Measurements from ENCODE around the gene PELI1. TPM values are rescaled to one million over a fixed set of nuclear protein-coding genes. Genes with fewer than 3 reads are reported as not detected.

The PELI1 gene
- total RNA-seq, 1 experiment from 2014 or later: 37.3 TPM

DNA sequence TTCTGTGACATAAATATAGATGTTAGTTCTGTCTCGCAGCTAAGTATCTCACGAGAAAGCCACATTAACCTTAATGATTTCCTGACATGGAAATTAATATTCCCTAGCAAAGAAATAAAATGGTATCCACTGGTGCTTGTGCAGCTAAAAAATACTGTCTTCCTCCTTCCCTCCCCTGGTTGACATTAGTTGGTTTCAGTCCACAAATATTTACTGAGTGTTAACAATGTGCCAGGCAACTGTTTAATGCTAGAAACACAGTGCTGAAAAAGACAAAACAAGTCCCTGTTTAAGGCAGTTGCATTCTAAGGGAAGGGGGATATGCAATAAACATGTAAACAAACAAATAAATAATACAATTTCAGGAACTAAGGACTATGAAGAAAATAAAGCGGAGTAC lies 80.8 kb downstream of the PELI1 start:
- no peaks in the 10 kb centered on the region for H3K36me3 ChIP-seq (replicated peaks; ENCODE audit: control insufficient read depth, insufficient read depth, low read length)
- DNase-seq: no peak
- no peak overlapping the region for H3K4me3 ChIP-seq (ENCODE audit: insufficient read depth, low read depth, low read length)
- H3K27me3 ChIP-seq (ENCODE audit: control insufficient read depth, insufficient read depth, low read length): no peaks in the 10 kb centered on the region

DNA sequence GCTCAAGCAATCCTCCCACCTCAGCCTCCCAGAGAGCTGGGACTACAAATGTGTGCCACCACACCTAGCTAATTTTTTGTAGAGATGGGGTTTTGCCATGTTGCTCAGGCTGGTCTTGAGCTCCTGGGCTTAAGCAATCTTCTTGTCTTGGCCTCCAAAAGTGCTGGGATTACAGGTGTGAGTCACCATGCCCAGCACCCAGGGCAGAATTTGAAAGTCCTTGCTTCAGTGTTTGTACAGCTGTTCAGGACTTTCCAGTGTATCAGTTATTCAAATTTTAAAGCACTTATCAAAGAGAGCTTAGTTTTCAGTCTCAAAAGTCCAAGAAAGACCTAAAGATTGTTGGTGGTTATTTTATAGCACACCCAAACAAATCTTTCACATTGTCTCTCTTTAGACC lies 81.4 kb downstream of the PELI1 start:
- no peaks in the 10 kb centered on the region for H3K27me3 ChIP-seq (ENCODE audit: control insufficient read depth, insufficient read depth, low read length)
- H3K4me3 ChIP-seq (ENCODE audit: insufficient read depth, low read depth, low read length): no peak overlapping the region
- no peak for DNase-seq
- no peaks in the 10 kb centered on the region for H3K36me3 ChIP-seq (replicated peaks; ENCODE audit: control insufficient read depth, insufficient read depth, low read length)

DNA sequence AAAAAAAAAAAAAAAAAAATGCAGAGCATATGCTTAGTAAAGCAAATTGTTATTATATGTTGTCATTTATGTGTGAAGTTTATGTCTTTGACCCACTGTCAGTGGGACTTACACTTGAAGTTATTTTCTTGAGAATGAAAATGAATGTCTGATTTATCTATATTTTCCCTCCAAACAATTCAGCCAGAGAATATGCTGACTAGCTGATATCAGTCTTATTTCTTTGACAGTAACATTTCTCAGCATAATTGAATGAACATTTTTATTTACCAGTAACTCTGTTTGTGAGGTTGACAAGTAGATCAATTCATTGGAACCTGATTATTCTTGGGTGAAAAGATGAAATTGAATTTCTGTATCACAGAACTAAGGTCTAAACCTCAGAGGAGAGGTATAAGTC lies 85.0 kb downstream of the PELI1 start:
- DNase-seq: no peak
- H3K4me3 ChIP-seq (ENCODE audit: insufficient read depth, low read depth, low read length): no peak overlapping the region
- no peaks in the 10 kb centered on the region for H3K27me3 ChIP-seq (ENCODE audit: control insufficient read depth, insufficient read depth, low read length)
- H3K36me3 ChIP-seq (replicated peaks; ENCODE audit: control insufficient read depth, insufficient read depth, low read length): no peaks in the 10 kb centered on the region

DNA sequence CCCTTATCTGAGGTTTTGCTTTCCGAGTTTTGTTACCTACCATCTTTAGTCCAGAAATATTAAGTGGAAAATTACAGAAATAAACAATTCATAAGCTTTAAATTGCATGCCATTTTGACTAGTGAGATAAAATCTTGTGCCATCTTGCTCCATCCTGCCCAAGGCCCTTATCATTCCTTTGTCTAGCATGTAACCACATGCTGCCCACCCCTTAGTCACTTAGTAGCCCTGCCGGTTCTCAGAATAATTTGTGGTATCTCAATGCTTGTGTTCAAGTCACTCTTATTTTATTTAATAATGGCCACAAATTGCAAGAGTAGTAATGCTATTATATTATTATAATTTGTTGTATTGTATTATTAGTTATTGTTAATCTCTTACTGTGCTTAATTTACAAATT lies 88.2 kb downstream of the PELI1 start:
- Histone ChIP-seq H3K36me3 (replicated peaks; ENCODE audit: control insufficient read depth, insufficient read depth, low read length) (no peaks in the 10 kb centered on the region), H3K4me3 (ENCODE audit: insufficient read depth, low read depth, low read length) (no peak overlapping the region), H3K27me3 (ENCODE audit: control insufficient read depth, insufficient read depth, low read length) (no peaks in the 10 kb centered on the region)
- DNase-seq: no peak

DNA sequence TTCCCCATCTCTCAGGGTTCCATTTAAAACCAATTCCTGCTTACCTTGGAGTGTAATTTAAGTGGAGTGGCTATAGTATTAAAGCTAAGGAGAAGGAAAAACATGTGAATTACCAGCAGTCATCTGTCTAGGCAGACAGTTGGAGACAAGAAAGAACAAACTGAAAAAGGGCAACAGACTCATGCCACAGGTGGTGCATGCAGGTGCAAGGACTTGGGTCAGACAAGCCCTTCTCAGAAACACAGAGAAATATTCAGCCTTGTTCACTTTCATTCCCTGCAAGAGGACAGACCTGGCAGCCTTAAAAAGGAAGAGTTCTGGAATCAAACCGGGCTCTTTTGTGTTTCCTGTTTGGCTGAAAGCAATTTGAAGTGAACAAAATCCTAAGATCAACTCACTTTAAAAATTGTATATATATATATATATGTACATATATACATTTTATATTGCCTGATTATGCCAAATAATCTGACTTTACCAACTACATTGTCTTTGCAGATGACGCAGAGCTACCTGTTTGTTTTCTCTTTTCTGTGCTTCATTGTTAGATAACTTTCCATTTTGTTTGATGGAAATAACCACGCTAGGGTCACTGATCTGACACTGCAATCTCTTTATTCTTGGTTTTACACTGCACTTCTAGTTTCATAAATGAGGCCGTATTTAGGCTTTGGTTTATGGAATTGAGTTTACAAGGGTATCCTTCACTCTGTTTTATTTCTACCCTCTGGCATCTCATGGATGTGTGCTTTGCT lies 89.9 kb downstream of the PELI1 start:
- Histone ChIP-seq H3K36me3 (replicated peaks; ENCODE audit: control insufficient read depth, insufficient read depth, low read length) (no peaks in the 10 kb centered on the region), H3K4me3 (ENCODE audit: insufficient read depth, low read depth, low read length) (no peak overlapping the region), H3K27me3 (ENCODE audit: control insufficient read depth, insufficient read depth, low read length) (no peaks in the 10 kb centered on the region)
- DNase-seq: no peak

DNA sequence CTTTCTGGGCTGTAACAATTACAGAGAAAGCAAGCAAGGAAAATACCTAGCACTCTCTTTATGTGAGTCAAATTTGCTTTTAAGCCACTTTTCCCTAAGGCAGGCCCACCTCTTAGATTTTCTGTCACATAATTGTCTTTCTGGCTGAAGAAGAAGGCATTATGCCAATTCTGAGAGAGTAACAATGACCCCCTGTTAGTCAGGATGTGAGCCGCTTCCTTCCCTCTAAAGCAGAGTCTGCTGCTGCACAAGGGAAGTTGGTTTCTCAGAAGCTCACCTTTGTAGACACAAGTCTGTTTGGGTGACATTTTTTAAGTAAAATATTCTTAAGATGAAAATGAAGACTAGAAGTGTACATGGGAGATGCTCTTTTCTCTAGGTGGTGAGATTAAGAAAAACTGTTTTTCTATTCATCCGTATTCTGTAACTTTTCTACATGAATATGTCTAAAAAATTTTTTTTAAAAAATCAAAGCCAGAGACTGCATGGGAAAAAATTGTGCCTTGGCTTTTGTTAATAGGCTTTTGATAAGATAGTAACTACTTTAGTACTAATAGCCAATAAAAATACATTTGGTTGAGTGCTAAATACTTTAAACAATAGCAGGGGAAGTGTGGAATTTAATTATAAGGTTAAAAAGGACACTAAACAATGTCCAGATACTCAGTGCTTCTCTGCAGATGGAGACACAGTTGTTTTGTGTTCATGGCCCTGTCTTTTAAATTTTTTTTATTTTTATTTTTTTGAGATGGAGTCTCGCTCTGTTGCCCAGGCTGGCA lies 91.6 kb downstream of the PELI1 start:
- DNase-seq: no peak
- no peaks in the 10 kb centered on the region for H3K27me3 ChIP-seq (ENCODE audit: control insufficient read depth, insufficient read depth, low read length)

DNA sequence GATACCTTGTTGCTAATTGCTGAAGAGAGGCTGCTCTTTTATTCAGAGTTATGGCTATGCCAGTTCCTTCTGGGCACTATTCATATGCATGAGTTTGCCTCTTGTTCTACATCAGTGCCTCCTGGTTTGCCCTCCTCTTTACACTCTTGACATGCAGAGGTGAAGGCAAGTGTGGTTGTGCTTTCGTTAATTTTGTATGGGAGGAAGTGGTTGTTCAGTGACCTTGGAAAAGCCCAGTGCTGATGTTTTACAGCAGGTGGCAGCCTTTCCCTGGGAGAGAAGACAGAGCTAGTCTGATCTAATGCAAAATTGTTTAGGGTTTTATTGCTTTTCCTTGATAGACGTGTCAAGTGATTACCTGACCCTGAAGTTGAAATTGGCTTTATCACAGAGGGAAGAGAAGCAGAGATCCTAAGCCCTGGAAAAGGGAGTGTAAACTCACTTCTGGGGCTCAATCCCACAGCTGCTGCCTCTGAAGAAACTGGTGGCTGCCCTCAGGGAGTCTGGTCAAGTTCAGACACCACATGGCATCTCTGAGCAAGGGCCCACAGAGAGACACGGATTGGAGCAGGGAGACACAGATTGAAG lies 94.5 kb downstream of the PELI1 start:
- Histone ChIP-seq H3K27me3 (ENCODE audit: control insufficient read depth, insufficient read depth, low read length) (no peaks in the 10 kb centered on the region), H3K4me3 (ENCODE audit: insufficient read depth, low read depth, low read length) (no peak overlapping the region), H3K36me3 (replicated peaks; ENCODE audit: control insufficient read depth, insufficient read depth, low read length) (no peaks in the 10 kb centered on the region)
- DNase-seq: peak; percentile 57

More for the DNA sequence above, 91.6 kb downstream of the PELI1 start:
- no peak overlapping the region for H3K4me3 ChIP-seq (ENCODE audit: insufficient read depth, low read depth, low read length)
- no peaks in the 10 kb centered on the region for H3K36me3 ChIP-seq (replicated peaks; ENCODE audit: control insufficient read depth, insufficient read depth, low read length)

DNA sequence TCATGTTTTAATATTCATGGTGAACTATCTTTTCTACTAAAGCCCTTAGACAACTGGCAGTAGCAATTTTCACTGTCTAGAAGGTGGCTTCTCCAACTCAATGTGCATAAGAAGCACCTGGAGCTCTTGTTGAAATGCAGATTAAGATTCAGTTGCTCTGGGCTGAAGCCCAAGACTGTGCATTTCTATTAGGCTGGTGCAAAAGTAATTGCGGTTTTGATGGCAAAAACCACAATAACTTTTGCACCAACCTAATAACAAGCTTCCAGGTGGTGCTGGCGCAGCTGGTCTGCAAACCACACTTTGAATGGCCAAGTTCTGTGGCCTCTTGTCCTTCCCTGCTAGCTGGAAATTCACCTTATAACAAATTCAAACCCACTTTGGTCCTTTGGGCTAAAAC lies 98.3 kb downstream of the PELI1 start:
- no peak for DNase-seq
- Histone ChIP-seq H3K4me3 (ENCODE audit: insufficient read depth, low read depth, low read length) (no peak overlapping the region), H3K27me3 (ENCODE audit: control insufficient read depth, insufficient read depth, low read length) (no peaks in the 10 kb centered on the region), H3K36me3 (replicated peaks; ENCODE audit: control insufficient read depth, insufficient read depth, low read length) (no peaks in the 10 kb centered on the region)

Other genes starting within 250 kb of the PELI1 start
- 19.9 and 26.3 TPM in 2 replicates for gene VPS54, start 125.0 kb downstream of the PELI1 start, total RNA-seq (2014; rRNA removed; shearing (Covaris generic))